OCI-LY3 (cell line): ENCODE results near the gene FATE1.

Experiments used
- CTCF ChIP-seq: fragments of 200-600, 300-600 bp; sonication (generic); IDR thresholded peaks from 2 replicates; pipeline ENCODE4 v1.5.1; 2014; ENCODE audit warnings: antibody characterized with exemption, low read length, low read depth
- EZH2phosphoT487 ChIP-seq: fragments of 200-600 bp; shearing (Covaris generic); IDR thresholded peaks from 2 replicates; pipeline ENCODE4 v1.6.1; 2018; ENCODE audit warnings: antibody characterized with exemption, mixed run types, low read depth

- no peak for TF ChIP-seq CTCF
- no peak for TF ChIP-seq EZH2phosphoT487
Measured at GRCh38 chrX:151710457-151710856, 5.4 kb upstream of the FATE1 start.
